Fibroblast of upper back skin (primary cell): ENCODE results near the gene GALNT10.

Experiments used
- DNase-seq: peaks from one replicate; pipeline ENCODE4 v3.0.0-alpha.2; 2013

Gene GALNT10

DNA sequence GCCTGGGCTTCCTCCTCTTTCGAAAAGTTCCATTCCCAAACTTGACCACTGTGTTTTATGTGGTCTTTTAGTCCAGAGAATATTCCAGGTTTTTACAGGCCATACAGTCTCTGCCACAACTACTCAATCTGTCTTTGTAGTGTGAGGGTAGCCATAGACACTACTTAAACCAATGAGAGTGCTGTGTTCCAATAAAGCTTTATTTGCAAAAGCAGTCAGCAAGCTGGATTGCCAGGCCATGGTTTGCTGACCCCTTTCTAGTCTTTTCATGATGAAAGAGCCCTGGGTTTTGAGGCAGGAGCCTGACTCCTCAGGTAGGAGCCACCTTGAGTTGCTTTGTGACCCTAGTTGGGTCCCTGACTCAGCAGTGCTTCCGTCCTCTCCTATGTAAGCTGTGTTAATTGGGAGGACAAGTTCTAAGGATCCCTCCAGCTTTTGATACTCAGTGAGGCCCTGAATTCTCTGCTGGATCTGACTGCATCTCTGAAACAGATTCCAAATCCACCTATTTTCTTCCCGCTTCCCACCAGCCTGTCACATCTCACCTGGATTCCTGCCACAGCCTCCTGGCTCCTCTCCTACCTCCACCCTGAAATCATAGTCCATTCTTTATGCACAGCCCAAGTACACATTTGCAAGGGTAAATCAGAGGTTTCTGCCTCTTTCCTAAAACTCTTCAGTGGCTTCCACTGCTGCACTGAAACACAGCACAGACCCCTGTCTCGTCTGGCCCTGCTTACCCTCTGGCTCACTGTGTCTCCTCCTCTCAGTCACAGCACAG lies 13.5 kb downstream of the GALNT10 start:
- DNase-seq = no peak

DNA sequence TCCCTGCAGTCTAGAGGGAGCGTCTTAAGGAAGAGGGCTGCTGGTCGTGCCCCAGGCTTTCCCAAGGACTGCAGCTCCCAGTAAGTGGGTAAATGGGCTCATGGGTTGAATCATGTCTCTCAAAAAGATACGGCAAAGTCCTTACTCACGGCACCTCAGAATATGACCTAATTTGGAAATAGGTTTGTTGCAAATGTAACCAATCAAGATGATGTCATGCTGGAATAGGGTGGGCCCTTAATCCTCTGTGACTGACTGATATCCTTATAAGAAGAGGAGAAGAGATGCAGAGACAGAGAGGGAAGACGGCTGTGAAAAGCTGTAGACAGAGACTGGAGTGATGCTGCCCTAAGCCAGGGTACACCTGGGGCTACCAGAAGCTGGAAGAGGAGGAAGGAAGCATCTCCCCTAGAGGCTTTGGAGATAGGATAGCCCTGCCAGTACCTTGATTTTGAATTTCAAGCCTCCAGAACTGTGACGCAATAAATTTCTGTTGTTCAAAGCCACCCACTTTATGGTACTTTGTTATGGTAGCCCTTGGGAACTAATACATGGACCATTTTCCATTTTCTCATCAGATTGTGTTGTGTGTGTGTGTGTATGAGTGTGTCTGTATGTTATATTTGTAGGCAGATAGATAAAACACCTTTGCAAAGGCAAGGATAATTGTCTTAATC lies 15.0 kb downstream of the GALNT10 start:
- peak; percentile 60 for DNase-seq

DNA sequence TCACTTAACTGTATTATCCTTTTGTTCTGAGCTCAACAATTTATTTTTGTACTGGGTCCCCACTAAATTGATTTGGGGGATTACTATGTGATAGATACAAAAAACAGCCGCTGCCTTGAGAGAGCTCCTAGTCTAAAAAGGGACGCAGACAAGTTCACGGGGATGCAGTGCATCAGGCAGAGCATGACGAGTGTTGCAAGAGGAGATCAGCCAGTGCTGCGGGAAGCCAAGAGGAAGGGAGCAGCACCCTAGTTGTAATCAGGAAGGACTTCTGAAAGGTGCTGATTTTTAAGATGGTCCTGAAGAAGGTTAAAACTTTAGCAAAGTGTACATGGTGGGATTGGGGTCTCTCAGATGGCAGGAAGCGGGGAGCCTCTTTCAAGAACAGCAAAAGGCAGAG lies 15.8 kb downstream of the GALNT10 start:
- DNase-seq = no peak

DNA sequence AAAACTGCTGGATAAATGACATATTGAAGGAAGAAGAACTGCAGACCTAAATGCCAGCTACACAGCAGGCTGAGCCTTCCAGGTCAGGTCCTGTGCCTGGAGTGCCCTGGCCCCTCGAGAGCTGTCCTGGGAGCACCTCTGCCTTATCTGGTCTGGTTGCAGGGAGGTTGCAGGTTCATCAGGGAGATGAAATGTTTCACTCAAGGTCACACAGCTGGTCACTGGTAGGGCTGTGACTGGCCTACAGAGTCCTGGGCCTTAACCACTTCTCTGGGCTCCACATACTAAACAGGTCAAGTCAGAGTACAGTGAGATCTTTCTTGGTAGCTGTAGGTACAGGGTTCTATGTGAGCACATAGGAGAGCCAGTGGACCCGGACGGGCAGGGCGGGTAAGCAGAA lies 16.7 kb downstream of the GALNT10 start:
- DNase-seq = no peak

DNA sequence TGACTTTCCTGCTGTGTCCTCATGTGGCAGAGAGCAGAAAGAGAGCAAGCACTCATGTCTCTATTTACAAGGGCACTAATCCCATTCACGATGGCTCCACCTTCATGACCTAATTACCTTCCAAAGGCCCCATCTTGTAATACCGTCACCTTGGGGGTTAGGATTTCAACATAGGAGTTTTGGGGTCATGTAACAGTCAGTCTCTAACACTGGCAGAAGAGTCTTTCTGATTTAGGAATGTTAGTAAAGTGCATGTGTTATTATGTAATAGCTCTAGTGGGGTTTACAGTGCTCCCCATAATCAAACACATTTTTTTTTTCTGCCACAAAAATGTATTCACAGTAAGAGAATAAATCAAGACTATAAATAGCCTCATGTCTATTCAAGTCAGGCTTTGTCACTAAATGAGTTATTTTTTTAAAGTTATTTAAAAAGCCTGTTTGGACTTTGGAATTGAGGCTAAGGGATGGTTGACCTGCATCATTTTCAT lies 19.1 kb downstream of the GALNT10 start:
- DNase-seq = peak; percentile 77

DNA sequence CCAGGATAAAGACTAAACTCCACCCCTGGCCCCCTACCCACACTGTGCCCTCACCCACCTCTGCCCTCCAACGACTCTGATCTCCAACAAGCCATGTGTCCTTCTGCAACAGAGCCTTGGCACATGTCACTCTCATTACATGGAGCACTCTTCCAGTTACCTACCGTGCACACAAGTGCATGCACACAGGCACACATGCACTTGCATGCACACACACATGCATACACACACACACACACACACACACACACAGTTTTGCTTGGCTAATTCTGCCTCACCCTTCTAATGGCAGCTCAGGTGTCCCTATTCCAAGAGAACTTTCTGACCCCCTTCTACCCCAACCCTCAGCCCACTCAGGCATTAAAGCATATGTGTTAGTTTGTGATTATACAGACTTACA lies 19.6 kb downstream of the GALNT10 start:
- DNase-seq = no peak

DNA sequence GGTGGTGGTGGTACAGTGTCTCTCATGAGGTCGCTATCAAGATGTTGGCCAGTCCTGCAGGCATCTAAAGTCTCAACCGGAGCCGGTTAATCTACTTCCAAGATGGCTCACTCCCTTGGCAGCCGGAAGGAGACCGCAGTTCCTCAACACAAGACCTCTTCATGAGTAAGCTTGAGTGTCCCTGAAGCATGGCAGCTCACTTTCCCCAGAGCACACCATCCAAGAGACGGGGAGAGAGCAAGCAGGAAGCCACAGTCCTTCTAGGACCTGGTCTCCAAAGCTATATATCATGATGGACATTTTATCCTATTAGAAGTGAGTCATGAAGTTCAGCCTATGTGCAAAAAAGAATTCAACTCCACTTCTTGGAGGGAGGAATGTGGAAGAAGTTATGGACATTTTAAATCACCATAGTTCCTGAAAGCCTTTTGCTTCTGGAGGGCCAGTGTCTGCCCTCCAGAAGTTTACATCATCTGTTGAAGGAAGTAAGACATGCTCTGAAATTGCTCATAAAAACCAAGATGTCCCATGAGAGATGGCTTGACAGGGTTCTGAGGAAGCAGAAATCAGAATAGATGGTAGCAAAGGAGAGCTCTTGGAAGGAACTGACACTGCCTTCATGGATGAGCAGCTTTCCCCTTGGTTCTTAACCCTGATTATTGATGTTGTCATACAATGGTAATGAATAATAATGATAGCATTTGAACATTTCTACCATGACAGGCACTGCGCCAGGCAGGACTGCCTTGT lies 21.3 kb downstream of the GALNT10 start:
- DNase-seq = peak; percentile 93

DNA sequence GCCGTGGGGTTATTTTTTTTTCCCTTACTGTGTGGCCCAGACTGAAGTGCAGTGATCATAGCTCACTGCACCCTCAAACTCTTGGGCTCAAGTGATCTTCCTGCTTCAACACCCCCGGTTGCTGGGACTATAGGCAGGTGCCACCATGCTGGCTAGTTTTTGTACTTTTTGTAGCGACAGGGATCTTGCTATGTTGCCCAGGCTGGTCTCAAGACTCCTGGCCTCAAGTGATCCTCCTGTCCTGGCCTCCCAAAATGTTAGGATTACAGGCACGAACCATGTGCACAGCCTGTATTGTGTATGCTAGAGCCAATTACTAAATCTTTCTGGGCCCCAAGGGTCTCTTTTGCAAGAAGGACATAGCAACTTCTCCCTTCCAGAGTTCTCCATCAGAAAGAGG lies 23.1 kb downstream of the GALNT10 start:
- no peak for DNase-seq

DNA sequence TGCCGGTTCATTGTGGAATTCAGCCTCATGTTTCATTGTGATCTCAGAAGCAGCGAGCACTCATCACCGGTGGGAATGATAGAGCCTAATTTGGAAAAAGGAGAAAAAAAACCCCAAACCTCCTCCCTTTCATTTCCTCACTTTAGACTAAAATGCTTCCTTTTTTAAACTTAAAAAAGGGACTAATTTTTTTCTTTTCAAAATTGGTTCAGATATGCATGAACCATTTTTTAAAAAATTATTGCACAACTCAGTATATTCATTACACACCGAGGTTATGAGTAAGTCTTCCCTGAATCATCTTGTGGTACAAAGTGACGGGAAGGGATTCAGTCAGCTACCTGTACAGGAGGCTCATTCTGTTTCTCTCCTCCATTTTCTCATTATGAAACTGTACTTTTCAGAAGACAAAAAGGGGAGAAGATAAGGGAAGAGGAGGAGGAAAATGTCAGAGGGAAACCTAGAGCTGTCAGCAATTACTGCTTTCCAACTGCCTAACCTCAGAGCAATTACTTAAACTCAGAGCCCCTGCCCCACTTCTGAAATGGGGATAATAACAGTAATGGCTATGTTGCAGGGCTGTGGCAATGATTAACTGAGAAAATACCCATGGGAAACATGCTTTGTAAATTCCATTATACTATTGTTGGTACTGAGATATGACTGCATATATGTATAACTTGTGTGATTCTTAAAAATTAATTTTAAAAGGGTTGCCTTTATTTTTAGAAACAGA lies 24.0 kb downstream of the GALNT10 start:
- peak; percentile 87 for DNase-seq

DNA sequence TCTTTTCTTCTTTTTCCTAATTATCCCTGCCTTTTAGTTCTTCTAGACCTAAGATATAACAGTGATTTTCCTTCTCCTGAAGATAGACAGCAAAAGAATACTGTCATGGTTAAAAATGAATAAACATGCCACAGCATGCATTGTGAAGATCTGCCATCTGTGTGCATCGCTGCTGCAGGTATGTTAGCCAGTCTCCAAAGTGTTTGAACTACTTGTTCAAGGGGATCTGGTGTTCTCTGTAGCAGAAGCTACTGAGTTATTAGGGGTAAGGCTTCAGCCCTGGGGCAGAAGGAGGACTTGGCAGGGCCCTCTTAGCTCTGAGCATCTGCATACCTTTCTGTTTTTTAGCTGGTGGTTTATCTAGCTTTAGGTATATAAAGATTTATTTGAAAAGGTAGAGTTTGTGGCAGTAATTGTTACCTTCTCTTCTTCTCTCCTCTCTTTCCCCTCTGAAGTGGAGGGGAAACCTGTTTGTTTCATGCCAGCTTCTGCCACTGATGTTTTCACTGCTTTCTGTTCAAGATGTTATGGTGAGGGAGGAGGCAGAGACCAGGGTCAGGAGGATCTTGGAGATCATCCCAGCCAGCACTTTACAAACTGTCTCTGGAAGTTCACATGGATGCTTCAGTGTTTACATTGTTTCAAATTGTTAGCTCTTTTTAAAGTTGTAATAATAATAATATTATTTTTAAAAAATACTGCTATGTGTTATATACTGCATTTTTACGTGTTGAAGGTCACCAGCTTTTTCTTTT lies 25.2 kb downstream of the GALNT10 start:
- DNase-seq = no peak

DNA sequence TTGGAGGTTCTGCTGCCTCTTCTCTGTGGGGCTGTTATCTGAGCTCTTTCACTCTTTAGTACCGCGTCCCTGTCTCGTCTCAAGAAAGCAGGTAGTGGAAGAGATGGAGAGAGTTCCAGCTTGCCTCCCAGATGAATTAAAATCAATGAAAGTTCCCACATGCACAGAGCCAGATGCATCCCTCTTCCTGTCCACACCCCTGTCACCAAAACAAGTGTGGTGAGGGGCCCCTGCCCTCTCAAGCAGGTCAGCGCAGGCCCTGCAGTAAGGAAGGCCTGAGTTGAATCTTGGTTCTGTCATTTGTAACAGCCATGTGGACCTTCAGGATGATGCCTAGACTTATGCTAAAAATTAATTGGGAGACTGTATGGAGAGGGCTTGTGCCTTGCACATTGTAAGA lies 26.9 kb downstream of the GALNT10 start:
- DNase-seq = no peak

DNA sequence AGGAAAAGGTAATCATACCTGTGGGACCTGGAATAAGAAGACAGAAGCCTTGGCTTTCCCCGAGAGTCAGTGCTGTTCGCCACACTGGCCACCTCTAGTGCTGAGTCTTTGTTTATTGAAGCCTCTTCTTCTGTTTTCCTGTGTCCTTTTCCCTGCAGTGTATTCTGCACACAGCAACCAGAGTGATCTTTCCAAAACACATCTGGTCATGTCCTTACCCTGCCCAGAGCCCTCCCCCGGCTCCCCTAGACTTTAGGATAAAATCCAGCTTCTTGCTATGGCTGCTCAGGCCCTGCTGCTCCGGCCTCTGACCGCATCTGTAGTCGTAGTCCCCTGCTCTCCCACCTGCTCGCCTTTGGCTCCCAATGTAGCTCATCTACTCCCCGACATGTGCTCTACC lies 28.3 kb downstream of the GALNT10 start:
- no peak for DNase-seq

DNA sequence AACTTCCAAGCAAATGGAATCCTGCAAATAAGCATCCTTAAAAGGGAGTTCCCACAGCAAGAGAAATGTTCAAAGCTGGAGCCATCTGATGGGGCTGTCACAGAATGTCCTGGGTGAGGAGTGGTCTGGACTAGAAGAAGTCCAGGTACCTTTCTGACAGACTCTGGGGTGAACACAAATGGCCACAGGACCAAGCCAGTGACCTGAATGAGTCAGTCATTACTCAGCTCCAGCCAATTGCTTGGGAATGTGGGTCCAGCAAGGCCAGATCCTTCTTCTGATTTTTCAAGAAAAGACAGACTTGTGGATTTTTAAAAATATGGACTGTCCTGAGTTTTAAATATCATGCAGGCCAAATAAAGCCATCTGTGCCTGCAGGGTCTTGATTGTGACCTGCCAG lies 30.1 kb downstream of the GALNT10 start:
- peak; percentile 65 for DNase-seq

DNA sequence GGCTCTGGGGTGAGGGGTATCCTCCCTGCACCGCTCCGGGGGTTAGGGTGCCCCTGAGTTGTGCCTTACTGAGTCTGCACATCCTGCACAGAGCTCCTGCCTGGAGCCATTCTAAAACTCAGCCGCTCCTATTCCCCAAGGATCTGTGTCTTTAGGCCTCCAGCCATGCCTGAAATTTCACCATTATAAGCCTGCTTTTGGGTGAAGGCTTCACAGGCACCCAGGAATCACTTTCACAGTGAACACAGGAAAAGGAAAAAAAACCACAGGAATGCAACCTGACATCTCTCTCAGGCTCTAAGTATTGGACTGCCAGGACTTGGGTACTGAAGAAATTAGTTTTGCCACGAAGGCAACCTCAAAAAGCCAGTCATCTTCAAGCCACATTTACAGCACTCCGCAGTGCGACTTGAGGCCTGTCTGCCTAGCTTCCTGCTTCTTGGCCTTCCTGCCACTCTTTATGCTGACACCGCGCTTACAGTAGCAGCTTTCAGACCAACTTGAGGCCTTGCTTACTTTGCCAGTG lies 30.9 kb downstream of the GALNT10 start:
- DNase-seq = peak; percentile 97

DNA sequence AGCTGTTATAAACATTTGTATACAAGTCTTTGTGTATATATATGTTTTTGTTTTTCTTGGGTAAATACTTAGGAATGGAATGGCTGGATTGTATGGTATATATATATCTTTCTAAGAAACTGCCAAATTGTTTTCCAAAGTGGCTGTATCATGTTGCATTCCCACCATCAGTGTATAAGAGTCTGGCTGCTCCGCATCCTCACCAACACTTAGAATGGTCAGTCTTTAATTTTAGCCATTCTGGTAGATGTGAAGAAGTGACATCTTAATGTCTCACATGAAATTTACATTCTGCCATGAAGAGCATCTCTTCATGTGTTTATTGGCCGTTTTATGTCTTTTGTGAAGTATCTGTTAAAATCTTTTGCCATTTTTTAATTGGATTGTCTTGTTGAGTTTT lies 31.9 kb downstream of the GALNT10 start:
- DNase-seq = no peak

DNA sequence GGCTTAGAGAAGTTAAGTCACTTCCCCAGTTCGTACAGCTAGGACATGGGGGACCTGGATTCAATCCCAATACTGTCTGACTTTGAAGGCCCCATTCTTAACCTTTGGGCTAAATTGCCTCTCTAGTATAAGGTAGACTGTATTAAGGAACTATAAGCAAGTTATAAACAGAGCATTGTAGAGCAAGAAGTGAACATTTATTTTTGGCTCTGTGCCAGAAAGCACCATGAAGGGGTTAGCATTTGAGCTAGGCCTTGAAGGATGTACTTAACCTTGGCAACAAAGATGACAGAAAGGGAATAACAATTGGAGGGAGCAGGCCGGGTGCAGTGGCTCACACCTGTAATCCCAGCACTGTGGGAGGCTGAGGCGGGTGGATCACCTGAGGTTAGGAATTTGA lies 32.8 kb downstream of the GALNT10 start:
- DNase-seq = no peak

DNA sequence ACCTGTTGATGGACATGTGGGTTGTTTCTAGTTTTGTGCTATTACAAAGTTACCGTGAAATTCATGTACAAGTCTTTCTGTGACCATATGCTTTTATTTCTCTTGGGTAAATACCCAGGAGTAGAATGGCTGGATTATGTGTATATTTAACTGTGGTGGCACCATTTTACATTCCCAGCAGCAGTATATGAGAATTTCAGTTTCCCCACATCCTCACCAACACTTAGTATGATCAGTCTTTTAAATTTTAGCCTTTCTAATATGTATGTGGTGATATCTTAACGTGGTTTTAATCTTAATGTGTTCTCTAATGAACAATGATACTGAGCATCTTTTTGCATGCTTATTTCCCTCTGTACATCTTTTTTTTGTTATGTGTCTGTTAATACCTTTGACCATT lies 36.6 kb downstream of the GALNT10 start:
- DNase-seq = no peak

DNA sequence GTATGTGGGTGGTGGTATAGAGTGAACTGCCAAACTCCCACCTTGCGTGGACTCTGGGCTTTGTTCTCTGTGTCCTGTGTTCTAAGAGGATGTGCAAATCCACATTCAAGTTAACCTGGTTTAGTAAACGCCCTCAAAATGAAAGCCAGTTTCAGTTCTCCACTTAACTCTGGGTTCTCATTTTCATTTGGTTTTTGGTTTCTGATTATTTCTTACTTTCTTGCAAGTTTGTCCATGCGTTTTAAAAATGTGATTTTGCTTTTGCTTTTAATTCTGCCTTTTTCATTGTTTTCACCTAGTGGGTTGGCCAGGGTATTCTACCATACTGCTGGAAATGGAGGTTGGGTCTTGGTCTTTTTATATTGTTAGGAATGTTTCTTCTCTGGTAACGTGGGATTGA lies 38.2 kb downstream of the GALNT10 start:
- DNase-seq = no peak

DNA sequence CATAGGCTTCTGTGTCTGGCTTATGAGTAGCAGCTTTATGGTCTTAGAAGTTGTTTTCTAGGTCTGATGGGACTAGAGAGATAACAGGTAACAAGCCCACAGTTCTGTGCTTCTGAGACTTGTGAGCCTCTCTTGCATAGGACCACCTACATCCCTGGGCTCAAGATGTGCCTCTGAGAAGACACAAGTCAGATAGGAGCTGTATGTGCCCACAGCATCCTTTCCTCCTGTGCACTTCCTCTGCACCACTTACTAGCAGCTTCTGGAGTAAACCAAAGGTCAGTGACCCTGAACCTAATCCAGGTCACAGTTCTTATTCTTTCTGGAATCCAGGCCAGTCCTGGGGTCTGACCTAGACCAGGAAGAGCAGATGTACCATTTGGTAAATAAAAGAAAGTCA lies 40.0 kb downstream of the GALNT10 start:
- no peak for DNase-seq

DNA sequence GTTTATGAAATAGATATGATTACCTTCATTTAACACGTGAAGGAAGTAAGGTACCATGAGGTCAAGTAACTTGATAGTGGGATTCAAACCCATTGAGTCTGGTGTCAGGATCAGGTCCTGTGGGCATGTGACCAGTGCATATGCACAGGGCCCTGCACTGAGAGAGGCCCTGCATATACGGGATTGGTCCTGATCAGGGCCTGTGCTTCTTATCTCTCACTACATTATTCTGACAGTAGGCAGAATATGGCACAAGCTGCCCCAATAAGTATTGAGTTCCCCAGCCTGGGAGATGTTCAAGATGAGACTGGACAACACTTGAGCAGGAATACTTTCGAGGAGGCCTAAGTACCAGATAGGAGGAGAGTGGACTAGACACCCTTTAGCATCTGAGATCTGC lies 44.0 kb downstream of the GALNT10 start:
- DNase-seq = no peak

DNA sequence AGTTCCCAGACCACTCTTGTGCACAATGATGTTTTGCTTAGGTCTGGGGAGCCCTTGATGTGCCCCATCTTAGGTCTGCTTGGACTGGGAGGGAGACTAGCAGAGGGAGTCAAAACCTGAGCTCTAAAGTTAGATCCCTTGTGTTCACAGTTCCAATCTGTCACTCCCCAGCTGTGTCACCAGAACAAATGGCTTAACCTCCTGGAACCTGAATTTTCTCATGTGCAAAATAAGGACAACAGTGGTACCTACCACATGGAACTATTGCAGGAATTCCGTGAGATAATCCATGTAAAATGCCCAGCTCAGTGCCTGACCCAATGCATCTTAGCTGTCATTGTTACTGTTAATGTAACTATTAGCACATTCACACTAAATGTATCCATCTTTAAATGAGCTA lies 45.5 kb downstream of the GALNT10 start:
- DNase-seq = no peak
